Measurements from ENCODE around the gene XPC. TPM values are rescaled to one million over a fixed set of nuclear protein-coding genes. Genes with fewer than 3 reads are reported as not detected.
"Not testable (repeated sequence)": the region's sequence is repeated elsewhere in the genome, so short reads cannot be mapped to it uniquely, and the experiment has no call there.

XPC gene
- total RNA-seq, 1 experiment from 2014 or later, result 34.9 TPM

GRCh38 chr3:14121859-14122258 lies 56.5 kb downstream of the XPC start (continued):
- TF ChIP-seq, protein P1, sequence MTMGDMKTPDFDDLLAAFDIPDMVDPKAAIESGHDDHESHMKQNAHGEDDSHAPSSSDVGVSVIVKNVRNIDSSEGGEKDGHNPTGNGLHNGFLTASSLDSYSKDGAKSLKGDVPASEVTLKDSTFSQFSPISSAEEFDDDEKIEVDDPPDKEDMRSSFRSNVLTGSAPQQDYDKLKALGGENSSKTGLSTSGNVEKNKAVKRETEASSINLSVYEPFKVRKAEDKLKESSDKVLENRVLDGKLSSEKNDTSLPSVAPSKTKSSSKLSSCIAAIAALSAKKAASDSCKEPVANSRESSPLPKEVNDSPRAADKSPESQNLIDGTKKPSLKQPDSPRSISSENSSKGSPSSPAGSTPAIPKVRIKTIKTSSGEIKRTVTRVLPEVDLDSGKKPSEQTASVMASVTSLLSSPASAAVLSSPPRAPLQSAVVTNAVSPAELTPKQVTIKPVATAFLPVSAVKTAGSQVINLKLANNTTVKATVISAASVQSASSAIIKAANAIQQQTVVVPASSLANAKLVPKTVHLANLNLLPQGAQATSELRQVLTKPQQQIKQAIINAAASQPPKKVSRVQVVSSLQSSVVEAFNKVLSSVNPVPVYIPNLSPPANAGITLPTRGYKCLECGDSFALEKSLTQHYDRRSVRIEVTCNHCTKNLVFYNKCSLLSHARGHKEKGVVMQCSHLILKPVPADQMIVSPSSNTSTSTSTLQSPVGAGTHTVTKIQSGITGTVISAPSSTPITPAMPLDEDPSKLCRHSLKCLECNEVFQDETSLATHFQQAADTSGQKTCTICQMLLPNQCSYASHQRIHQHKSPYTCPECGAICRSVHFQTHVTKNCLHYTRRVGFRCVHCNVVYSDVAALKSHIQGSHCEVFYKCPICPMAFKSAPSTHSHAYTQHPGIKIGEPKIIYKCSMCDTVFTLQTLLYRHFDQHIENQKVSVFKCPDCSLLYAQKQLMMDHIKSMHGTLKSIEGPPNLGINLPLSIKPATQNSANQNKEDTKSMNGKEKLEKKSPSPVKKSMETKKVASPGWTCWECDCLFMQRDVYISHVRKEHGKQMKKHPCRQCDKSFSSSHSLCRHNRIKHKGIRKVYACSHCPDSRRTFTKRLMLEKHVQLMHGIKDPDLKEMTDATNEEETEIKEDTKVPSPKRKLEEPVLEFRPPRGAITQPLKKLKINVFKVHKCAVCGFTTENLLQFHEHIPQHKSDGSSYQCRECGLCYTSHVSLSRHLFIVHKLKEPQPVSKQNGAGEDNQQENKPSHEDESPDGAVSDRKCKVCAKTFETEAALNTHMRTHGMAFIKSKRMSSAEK (CRISPR knock-in tag; IDR thresholded peaks at IDR 0.05; ENCODE audit: borderline replicate concordance), result no peak
- TF ChIP-seq, protein P2, sequence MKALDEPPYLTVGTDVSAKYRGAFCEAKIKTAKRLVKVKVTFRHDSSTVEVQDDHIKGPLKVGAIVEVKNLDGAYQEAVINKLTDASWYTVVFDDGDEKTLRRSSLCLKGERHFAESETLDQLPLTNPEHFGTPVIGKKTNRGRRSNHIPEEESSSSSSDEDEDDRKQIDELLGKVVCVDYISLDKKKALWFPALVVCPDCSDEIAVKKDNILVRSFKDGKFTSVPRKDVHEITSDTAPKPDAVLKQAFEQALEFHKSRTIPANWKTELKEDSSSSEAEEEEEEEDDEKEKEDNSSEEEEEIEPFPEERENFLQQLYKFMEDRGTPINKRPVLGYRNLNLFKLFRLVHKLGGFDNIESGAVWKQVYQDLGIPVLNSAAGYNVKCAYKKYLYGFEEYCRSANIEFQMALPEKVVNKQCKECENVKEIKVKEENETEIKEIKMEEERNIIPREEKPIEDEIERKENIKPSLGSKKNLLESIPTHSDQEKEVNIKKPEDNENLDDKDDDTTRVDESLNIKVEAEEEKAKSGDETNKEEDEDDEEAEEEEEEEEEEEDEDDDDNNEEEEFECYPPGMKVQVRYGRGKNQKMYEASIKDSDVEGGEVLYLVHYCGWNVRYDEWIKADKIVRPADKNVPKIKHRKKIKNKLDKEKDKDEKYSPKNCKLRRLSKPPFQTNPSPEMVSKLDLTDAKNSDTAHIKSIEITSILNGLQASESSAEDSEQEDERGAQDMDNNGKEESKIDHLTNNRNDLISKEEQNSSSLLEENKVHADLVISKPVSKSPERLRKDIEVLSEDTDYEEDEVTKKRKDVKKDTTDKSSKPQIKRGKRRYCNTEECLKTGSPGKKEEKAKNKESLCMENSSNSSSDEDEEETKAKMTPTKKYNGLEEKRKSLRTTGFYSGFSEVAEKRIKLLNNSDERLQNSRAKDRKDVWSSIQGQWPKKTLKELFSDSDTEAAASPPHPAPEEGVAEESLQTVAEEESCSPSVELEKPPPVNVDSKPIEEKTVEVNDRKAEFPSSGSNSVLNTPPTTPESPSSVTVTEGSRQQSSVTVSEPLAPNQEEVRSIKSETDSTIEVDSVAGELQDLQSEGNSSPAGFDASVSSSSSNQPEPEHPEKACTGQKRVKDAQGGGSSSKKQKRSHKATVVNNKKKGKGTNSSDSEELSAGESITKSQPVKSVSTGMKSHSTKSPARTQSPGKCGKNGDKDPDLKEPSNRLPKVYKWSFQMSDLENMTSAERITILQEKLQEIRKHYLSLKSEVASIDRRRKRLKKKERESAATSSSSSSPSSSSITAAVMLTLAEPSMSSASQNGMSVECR (CRISPR knock-in tag; IDR thresholded peaks at IDR 0.05; ENCODE audit: borderline replicate concordance), result no peak
- TF ChIP-seq RORB (CRISPR knock-in tag; IDR thresholded peaks at IDR 0.05) (no peak), SMAD3 (CRISPR knock-in tag; IDR thresholded peaks at IDR 0.05; ENCODE audit: borderline replicate concordance) (no peak), TCF7 (CRISPR knock-in tag; IDR thresholded peaks at IDR 0.05; ENCODE audit: low read depth) (no peak), ZSCAN18 (CRISPR knock-in tag; IDR thresholded peaks at IDR 0.05) (no peak), NR3C1 (CRISPR knock-in tag; conservative IDR thresholded peaks at IDR 0.05; ENCODE audit: low read depth) (no peak), TEAD4 (CRISPR knock-in tag; IDR thresholded peaks at IDR 0.05) (no peak), TEAD1 (CRISPR knock-in tag; IDR thresholded peaks at IDR 0.05) (peak; percentile 79; the same call in 1 of the 2 replicates), USF1 (CRISPR knock-in tag; IDR thresholded peaks at IDR 0.05) (no peak), USF2 (CRISPR knock-in tag; IDR thresholded peaks at IDR 0.05) (no peak), KAT7 (CRISPR knock-in tag; IDR thresholded peaks at IDR 0.05; ENCODE audit: borderline replicate concordance) (0 out of 2 replicates have a peak, but pooled peaks have one; percentile 24), E2F5 (CRISPR knock-in tag; IDR thresholded peaks at IDR 0.05) (no peak)
- TF ChIP-seq, protein P3, sequence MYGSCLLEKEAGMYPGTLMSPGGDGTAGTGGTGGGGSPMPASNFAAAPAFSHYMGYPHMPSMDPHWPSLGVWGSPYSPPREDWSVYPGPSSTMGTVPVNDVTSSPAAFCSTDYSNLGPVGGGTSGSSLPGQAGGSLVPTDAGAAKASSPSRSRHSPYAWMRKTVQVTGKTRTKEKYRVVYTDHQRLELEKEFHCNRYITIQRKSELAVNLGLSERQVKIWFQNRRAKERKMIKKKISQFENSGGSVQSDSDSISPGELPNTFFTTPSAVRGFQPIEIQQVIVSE (CRISPR knock-in tag; IDR thresholded peaks at IDR 0.05; ENCODE audit: borderline replicate concordance), result no peak
- TF ChIP-seq, protein P4, sequence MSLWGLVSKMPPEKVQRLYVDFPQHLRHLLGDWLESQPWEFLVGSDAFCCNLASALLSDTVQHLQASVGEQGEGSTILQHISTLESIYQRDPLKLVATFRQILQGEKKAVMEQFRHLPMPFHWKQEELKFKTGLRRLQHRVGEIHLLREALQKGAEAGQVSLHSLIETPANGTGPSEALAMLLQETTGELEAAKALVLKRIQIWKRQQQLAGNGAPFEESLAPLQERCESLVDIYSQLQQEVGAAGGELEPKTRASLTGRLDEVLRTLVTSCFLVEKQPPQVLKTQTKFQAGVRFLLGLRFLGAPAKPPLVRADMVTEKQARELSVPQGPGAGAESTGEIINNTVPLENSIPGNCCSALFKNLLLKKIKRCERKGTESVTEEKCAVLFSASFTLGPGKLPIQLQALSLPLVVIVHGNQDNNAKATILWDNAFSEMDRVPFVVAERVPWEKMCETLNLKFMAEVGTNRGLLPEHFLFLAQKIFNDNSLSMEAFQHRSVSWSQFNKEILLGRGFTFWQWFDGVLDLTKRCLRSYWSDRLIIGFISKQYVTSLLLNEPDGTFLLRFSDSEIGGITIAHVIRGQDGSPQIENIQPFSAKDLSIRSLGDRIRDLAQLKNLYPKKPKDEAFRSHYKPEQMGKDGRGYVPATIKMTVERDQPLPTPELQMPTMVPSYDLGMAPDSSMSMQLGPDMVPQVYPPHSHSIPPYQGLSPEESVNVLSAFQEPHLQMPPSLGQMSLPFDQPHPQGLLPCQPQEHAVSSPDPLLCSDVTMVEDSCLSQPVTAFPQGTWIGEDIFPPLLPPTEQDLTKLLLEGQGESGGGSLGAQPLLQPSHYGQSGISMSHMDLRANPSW (CRISPR knock-in tag; conservative IDR thresholded peaks at IDR 0.05; ENCODE audit: low read depth), result no peak

- ATAC-seq, result not testable (repeated sequence)
- H3K27ac Mint-ChIP-seq, result 0 out of 2 replicates have a peak overlapping the region, but pooled peaks have one; percentile 31
Observed at GRCh38 chr3:14120921-14121448, 57.4 kb downstream of the XPC start.

More at GRCh38 chr3:14120921-14121448, 57.4 kb downstream of the XPC start:
- Mint-ChIP-seq H3K36me3 (peaks cover 36% of the 10 kb centered on the region), H3K9me3 (peaks cover 19% of the 10 kb centered on the region), H3K4me1 (peaks cover 43% of the 10 kb centered on the region)
- POLR2A ChIA-PET; H3K27me3 Mint-ChIP-seq (ENCODE audit: low read depth); DNase-seq (ENCODE audit: low spot score); H3K4me3 Mint-ChIP-seq: not testable (repeated sequence)
- CTCF ChIA-PET, result interaction anchor here (1.4 to 5.6 kb wide), 2 partner anchors 27 to 225 kb away, joined by 3 to 98 read pairs; no protein-coding TSS in a partner anchor

Data from WTC11 (cell line).